ENCODE data around the gene LRRC63.

DNA sequence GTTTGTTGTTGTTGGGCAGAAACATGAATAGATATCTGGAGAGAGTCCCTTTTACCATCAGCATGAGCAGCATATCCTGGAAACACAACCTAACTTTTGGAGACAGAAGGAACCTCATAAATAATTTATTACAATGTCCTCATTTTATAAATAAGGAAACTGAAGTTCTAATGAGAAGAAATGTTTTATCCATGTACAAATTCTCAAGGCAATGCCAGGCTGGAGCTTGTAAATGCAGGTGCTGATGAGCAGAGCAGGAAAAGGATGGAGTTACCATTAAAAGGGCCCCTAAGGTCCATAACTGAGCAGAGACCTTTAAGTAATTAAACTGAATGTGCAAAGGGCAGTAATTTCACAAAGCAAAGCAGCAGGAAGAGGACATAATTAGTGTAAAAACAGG, 47.1 kb upstream of the LRRC63 start:
- no peak for TF ChIP-seq EZH2 (IDR thresholded peaks at IDR 0.05)
- TF ChIP-seq EZH2phosphoT487 (IDR thresholded peaks at IDR 0.05; ENCODE audit: borderline replicate concordance) = no peak
- TF ChIP-seq, protein P1, sequence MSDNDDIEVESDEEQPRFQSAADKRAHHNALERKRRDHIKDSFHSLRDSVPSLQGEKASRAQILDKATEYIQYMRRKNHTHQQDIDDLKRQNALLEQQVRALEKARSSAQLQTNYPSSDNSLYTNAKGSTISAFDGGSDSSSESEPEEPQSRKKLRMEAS (IDR thresholded peaks at IDR 0.05) = no peak
- TF ChIP-seq ELF1 (IDR thresholded peaks at IDR 0.05; ENCODE audit: borderline replicate concordance, low read depth) = no peak
- TF ChIP-seq POLR2AphosphoS5 (IDR thresholded peaks at IDR 0.05; ENCODE audit: low read depth, low read length) = no peak
- no peak for TF ChIP-seq CTCF (IDR thresholded peaks at IDR 0.05 in 2 of 3, conservative IDR thresholded peaks at IDR 0.05 in 1 of 3; ENCODE audit: borderline replicate concordance in 1 of 3, insufficient read depth in 1 of 3, low read depth in 2 of 3, low read length in 2 of 3)
- TF ChIP-seq REST (IDR thresholded peaks at IDR 0.05; ENCODE audit: low read depth) = no peak
- TF ChIP-seq POLR2A (IDR thresholded peaks at IDR 0.05; ENCODE audit: borderline replicate concordance, extremely low read depth, insufficient read depth, insufficient read length) = no peak
- TF ChIP-seq EGR1 (IDR thresholded peaks at IDR 0.05; ENCODE audit: low read depth) = no peak

Measured in HCT116 (cell line).